ENCODE results near the gene GBGT1.

GBGT1 gene

GRCh38 chr9:133160742-133161546, 2.8 kb downstream of the GBGT1 start:
- Histone ChIP-seq H3K4me3 (ENCODE audit: low read depth in 1 of 2, low read length in 2 of 2) (no peak overlapping the region), H3K36me3 (ENCODE audit: control insufficient read depth in 1 of 2, insufficient read depth in 2 of 2, low read length in 2 of 2) (no peaks in the 10 kb centered on the region), H3K9me3 (ENCODE audit: control insufficient read depth in 1 of 2, low read length in 2 of 2) (no peaks in the 10 kb centered on the region), H3K27me3 (ENCODE audit: low read depth, low read length) (no peaks in the 10 kb centered on the region), H3K4me1 (ENCODE audit: control insufficient read depth in 1 of 2, insufficient read depth in 2 of 2, low read length in 2 of 2) (peaks cover 0 to 26% of the 10 kb centered on the region in 2 donors), H3K27ac (ENCODE audit: low read length) (no peak overlapping the region)

GRCh38 chr9:133158695-133159094, 5.0 kb downstream of the GBGT1 start:
- peaks cover 0 to 20% of the 10 kb centered on the region in 2 donors for H3K4me1 ChIP-seq (ENCODE audit: control insufficient read depth in 1 of 2, insufficient read depth in 2 of 2, low read length in 2 of 2)
- no peak overlapping the region for H3K4me3 ChIP-seq (ENCODE audit: low read depth in 1 of 2, low read length in 2 of 2)
- H3K27me3 ChIP-seq (ENCODE audit: low read depth, low read length): no peaks in the 10 kb centered on the region
- H3K27ac ChIP-seq (ENCODE audit: low read length): no peak overlapping the region
- H3K36me3 ChIP-seq (ENCODE audit: control insufficient read depth in 1 of 2, insufficient read depth in 2 of 2, low read length in 2 of 2): no peaks in the 10 kb centered on the region
- H3K9me3 ChIP-seq (ENCODE audit: control insufficient read depth in 1 of 2, low read length in 2 of 2): no peaks in the 10 kb centered on the region

DNA sequence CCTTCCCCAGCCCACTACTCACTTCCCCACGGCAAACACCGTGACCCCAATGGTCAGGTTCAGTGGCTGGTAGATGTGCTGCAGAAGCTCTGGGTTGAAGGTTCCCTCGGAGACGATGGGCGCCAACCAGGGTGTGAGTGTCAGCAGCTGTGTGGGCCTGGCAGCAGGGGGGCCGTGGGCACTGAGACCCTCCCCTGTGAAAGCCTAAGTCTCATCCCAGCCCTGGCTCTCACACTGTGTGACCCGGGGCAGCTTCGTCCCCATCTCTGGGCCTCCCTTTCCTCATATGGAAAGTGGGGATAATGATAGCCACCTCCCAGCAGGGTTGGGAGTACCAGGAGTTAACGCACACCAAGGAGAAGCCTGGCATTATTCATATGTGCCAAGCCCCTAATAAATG, 8.6 kb downstream of the GBGT1 start:
- H3K27me3 ChIP-seq (ENCODE audit: low read depth, low read length): no peaks in the 10 kb centered on the region
- H3K9me3 ChIP-seq (ENCODE audit: control insufficient read depth in 1 of 2, low read length in 2 of 2): no peaks in the 10 kb centered on the region
- H3K36me3 ChIP-seq (ENCODE audit: control insufficient read depth in 1 of 2, insufficient read depth in 2 of 2, low read length in 2 of 2): no peaks in the 10 kb centered on the region
- H3K4me3 ChIP-seq (ENCODE audit: low read depth in 1 of 2, low read length in 2 of 2): no peak overlapping the region
- H3K27ac ChIP-seq (ENCODE audit: low read length): no peak overlapping the region
- H3K4me1 ChIP-seq (ENCODE audit: control insufficient read depth in 1 of 2, insufficient read depth in 2 of 2, low read length in 2 of 2): peaks cover 0 to 7% of the 10 kb centered on the region in 2 donors

GRCh38 chr9:133154097-133154989, 9.4 kb downstream of the GBGT1 start:
- no peaks in the 10 kb centered on the region for H3K9me3 ChIP-seq (ENCODE audit: control insufficient read depth in 1 of 2, low read length in 2 of 2)
- H3K4me3 ChIP-seq (ENCODE audit: low read depth in 1 of 2, low read length in 2 of 2): no peak overlapping the region
- no peaks in the 10 kb centered on the region for H3K36me3 ChIP-seq (ENCODE audit: control insufficient read depth in 1 of 2, insufficient read depth in 2 of 2, low read length in 2 of 2)
- H3K27ac ChIP-seq (ENCODE audit: low read length): no peak overlapping the region
- H3K27me3 ChIP-seq (ENCODE audit: low read depth, low read length): no peaks in the 10 kb centered on the region
- peaks cover 0 to 7% of the 10 kb centered on the region in 2 donors for H3K4me1 ChIP-seq (ENCODE audit: control insufficient read depth in 1 of 2, insufficient read depth in 2 of 2, low read length in 2 of 2)

GRCh38 chr9:133153227-133154096, 10.3 kb downstream of the GBGT1 start:
- H3K9me3 ChIP-seq (ENCODE audit: control insufficient read depth in 1 of 2, low read length in 2 of 2): no peaks in the 10 kb centered on the region
- H3K27ac ChIP-seq (ENCODE audit: low read length): no peak overlapping the region
- H3K36me3 ChIP-seq (ENCODE audit: control insufficient read depth in 1 of 2, insufficient read depth in 2 of 2, low read length in 2 of 2): no peaks in the 10 kb centered on the region
- peaks cover 0 to 9% of the 10 kb centered on the region in 2 donors for H3K4me1 ChIP-seq (ENCODE audit: control insufficient read depth in 1 of 2, insufficient read depth in 2 of 2, low read length in 2 of 2)
- H3K27me3 ChIP-seq (ENCODE audit: low read depth, low read length): no peaks in the 10 kb centered on the region
- H3K4me3 ChIP-seq (ENCODE audit: low read depth in 1 of 2, low read length in 2 of 2): no peak overlapping the region

- Histone ChIP-seq H3K4me3 (ENCODE audit: low read depth in 1 of 2, low read length in 2 of 2) (no peak overlapping the region), H3K27me3 (ENCODE audit: low read depth, low read length) (no peaks in the 10 kb centered on the region), H3K4me1 (ENCODE audit: control insufficient read depth in 1 of 2, insufficient read depth in 2 of 2, low read length in 2 of 2) (peaks cover 0 to 25% of the 10 kb centered on the region in 2 donors), H3K36me3 (ENCODE audit: control insufficient read depth in 1 of 2, insufficient read depth in 2 of 2, low read length in 2 of 2) (no peaks in the 10 kb centered on the region), H3K27ac (ENCODE audit: low read length) (no peak overlapping the region), H3K9me3 (ENCODE audit: control insufficient read depth in 1 of 2, low read length in 2 of 2) (no peaks in the 10 kb centered on the region)
Measured at GRCh38 chr9:133151601-133152525, 11.9 kb downstream of the GBGT1 start.

DNA sequence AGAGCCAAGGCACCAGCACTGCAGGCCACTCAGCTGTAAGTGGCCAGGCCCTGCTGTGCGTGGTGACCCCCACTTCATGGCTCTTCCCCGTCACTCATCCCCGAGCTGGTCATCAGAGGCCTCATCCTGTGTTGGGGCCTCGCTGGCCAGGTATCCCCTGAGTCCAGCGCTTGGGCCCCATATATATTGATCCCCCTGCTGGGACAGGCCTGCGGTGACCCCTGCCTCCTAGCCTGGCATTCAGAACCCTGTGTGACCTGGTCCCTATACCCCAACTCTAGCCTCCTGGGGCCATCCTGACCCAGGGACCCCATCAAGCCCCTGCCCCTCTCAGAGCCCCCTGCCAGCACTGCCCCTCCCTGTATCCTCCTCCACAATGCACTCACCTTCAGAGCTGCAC, 12.7 kb downstream of the GBGT1 start:
- Histone ChIP-seq H3K36me3 (ENCODE audit: control insufficient read depth in 1 of 2, insufficient read depth in 2 of 2, low read length in 2 of 2) (no peaks in the 10 kb centered on the region), H3K27ac (ENCODE audit: low read length) (no peak overlapping the region), H3K4me3 (ENCODE audit: low read depth in 1 of 2, low read length in 2 of 2) (no peak overlapping the region), H3K27me3 (ENCODE audit: low read depth, low read length) (no peaks in the 10 kb centered on the region), H3K4me1 (ENCODE audit: control insufficient read depth in 1 of 2, insufficient read depth in 2 of 2, low read length in 2 of 2) (peaks cover 0 to 28% of the 10 kb centered on the region in 2 donors), H3K9me3 (ENCODE audit: control insufficient read depth in 1 of 2, low read length in 2 of 2) (no peaks in the 10 kb centered on the region)

- Histone ChIP-seq H3K27me3 (ENCODE audit: low read depth, low read length) (no peaks in the 10 kb centered on the region), H3K4me1 (ENCODE audit: control insufficient read depth in 1 of 2, insufficient read depth in 2 of 2, low read length in 2 of 2) (peaks cover 7 to 38% of the 10 kb centered on the region in 2 donors), H3K36me3 (ENCODE audit: control insufficient read depth in 1 of 2, insufficient read depth in 2 of 2, low read length in 2 of 2) (no peaks in the 10 kb centered on the region), H3K9me3 (ENCODE audit: control insufficient read depth in 1 of 2, low read length in 2 of 2) (no peaks in the 10 kb centered on the region), H3K27ac (ENCODE audit: low read length) (peak overlapping the region; percentile 54), H3K4me3 (ENCODE audit: low read depth in 1 of 2, low read length in 2 of 2) (peak overlapping the region; percentile 31 to 52)
Measured at GRCh38 chr9:133149130-133150015, 14.3 kb downstream of the GBGT1 start.

DNA sequence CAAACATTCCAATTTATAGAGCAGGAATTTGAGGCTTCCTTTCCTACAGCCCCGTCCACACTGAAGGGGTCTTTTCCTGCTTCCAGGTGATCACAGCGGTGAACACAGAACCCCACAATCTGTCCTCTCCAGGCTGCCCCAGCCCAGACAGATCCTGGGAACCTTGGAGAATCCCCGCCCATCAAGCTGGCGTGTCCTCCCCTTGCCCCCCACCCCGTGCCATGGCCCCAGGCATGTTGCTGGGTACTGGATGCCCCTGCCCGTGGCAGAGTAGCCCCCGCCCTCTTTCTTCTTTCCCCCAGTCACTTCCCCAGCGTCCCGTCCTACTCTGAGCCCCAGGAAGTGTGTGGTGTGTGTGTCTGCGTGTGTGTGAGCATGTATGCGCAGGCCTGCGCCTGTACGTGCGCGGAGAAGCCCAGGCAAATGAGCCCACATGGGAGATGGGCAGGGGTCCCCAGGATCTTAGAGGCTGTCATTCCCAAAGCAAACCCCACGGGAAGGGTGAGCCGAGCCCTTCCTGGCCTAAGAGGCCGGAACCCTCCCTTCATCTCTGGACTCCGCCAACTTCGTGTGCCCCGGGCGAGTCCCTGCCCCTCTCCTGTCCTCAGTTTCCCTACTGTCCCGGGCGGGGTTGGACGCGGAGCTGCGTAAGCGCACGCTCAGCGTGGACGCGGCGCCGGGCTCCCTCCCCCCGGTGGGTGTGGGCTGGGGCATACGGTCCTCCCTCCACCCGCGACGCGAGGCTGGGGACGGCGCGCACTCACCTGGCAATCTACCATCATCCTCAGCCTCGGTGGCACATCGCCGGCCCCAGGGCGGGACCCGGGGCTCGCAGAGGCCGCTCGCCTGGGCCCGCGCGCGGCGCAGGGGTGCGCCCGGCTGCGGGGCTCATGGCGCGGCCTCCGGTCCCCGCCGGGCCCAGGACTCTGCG, 15.2 kb downstream of the GBGT1 start:
- H3K9me3 ChIP-seq (ENCODE audit: control insufficient read depth in 1 of 2, low read length in 2 of 2): no peaks in the 10 kb centered on the region
- peak overlapping the region; percentile 72 for H3K27ac ChIP-seq (ENCODE audit: low read length)
- H3K4me3 ChIP-seq (ENCODE audit: low read depth in 1 of 2, low read length in 2 of 2): peak overlapping the region; percentile 74 to 75
- H3K36me3 ChIP-seq (ENCODE audit: control insufficient read depth in 1 of 2, insufficient read depth in 2 of 2, low read length in 2 of 2): no peaks in the 10 kb centered on the region
- peaks cover 7 to 45% of the 10 kb centered on the region in 2 donors for H3K4me1 ChIP-seq (ENCODE audit: control insufficient read depth in 1 of 2, insufficient read depth in 2 of 2, low read length in 2 of 2)
- H3K27me3 ChIP-seq (ENCODE audit: low read depth, low read length): no peaks in the 10 kb centered on the region

Measured in muscle layer of duodenum (tissue), 2 donors.